ENCODE measurements around the gene A1CF. TPM values are rescaled to one million over a fixed set of nuclear protein-coding genes. Genes with fewer than 3 reads are reported as not detected.

A1CF gene
- total and polyA plus RNA-seq, 2 donors from 2014 or later, result 3.7 to 3.8 TPM

- no peak overlapping the region for H3K9ac ChIP-seq (ENCODE audit: low read length in 3 of 3)
- FAIRE-seq (no peak), DNase-seq (no peak)
- no peak overlapping the region for H3K27ac ChIP-seq (ENCODE audit: low read depth in 2 of 2, low read length in 2 of 2)
- intact Hi-C loops (cut with DNase I), result no loop called here
- no peak for TF ChIP-seq CTCF (IDR thresholded peaks at IDR 0.05; ENCODE audit: borderline replicate concordance, extremely low read depth, insufficient read depth)
- no peaks in the 10 kb centered on the region for H3K9me3 ChIP-seq (ENCODE audit: control insufficient read depth in 2 of 3, insufficient read depth in 1 of 3, low read length in 3 of 3)
- H3K4me3 ChIP-seq (ENCODE audit: low read length in 3 of 3), result no peak overlapping the region
- no peaks in the 10 kb centered on the region for H3K36me3 ChIP-seq (ENCODE audit: control insufficient read depth in 2 of 3, insufficient read depth in 3 of 3, low read length in 3 of 3)
- no peaks in the 10 kb centered on the region for H3K4me1 ChIP-seq (ENCODE audit: control insufficient read depth in 2 of 3, insufficient read depth in 2 of 3, low read depth in 1 of 3, low read length in 3 of 3)
- no peaks in the 10 kb centered on the region for H3K27me3 ChIP-seq (ENCODE audit: control insufficient read depth, insufficient read depth, low read length)
These were observed 10.7 kb downstream of the A1CF start for GRCh38 chr10:50874723-50875122.

- Histone ChIP-seq H3K4me1 (ENCODE audit: control insufficient read depth in 2 of 3, insufficient read depth in 2 of 3, low read depth in 1 of 3, low read length in 3 of 3) (no peaks in the 10 kb centered on the region), H3K9me3 (ENCODE audit: control insufficient read depth in 2 of 3, insufficient read depth in 1 of 3, low read length in 3 of 3) (no peaks in the 10 kb centered on the region), H3K27me3 (ENCODE audit: control insufficient read depth, insufficient read depth, low read length) (no peaks in the 10 kb centered on the region), H3K9ac (ENCODE audit: low read length in 3 of 3) (no peak overlapping the region), H3K36me3 (ENCODE audit: control insufficient read depth in 2 of 3, insufficient read depth in 3 of 3, low read length in 3 of 3) (no peaks in the 10 kb centered on the region), H3K27ac (ENCODE audit: low read depth in 2 of 2, low read length in 2 of 2) (no peak overlapping the region), H3K4me3 (ENCODE audit: low read length in 3 of 3) (no peak overlapping the region)
- no peak for FAIRE-seq
- DNase-seq, result no peak
- intact Hi-C loops (cut with DNase I), result no loop called here
- TF ChIP-seq CTCF (IDR thresholded peaks at IDR 0.05; ENCODE audit: borderline replicate concordance, extremely low read depth, insufficient read depth), result no peak
These were observed 19.1 kb downstream of the A1CF start for GRCh38 chr10:50866317-50866716.

- intact Hi-C loops (cut with DNase I), result no loop called here
- Histone ChIP-seq H3K9ac (ENCODE audit: low read length in 3 of 3) (no peak overlapping the region), H3K36me3 (ENCODE audit: control insufficient read depth in 2 of 3, insufficient read depth in 3 of 3, low read length in 3 of 3) (no peaks in the 10 kb centered on the region), H3K4me1 (ENCODE audit: control insufficient read depth in 2 of 3, insufficient read depth in 2 of 3, low read depth in 1 of 3, low read length in 3 of 3) (no peaks in the 10 kb centered on the region), H3K4me3 (ENCODE audit: low read length in 3 of 3) (no peak overlapping the region), H3K9me3 (ENCODE audit: control insufficient read depth in 2 of 3, insufficient read depth in 1 of 3, low read length in 3 of 3) (no peaks in the 10 kb centered on the region), H3K27me3 (ENCODE audit: control insufficient read depth, insufficient read depth, low read length) (no peaks in the 10 kb centered on the region), H3K27ac (ENCODE audit: low read depth in 2 of 2, low read length in 2 of 2) (no peak overlapping the region)
- DNase-seq (no peak), FAIRE-seq (no peak)
- TF ChIP-seq CTCF (IDR thresholded peaks at IDR 0.05; ENCODE audit: borderline replicate concordance, extremely low read depth, insufficient read depth), result no peak
These were observed 22.7 kb downstream of the A1CF start for GRCh38 chr10:50862719-50863118.

- Histone ChIP-seq H3K27me3 (ENCODE audit: control insufficient read depth, insufficient read depth, low read length) (no peaks in the 10 kb centered on the region), H3K4me3 (ENCODE audit: low read length in 3 of 3) (no peak overlapping the region), H3K27ac (ENCODE audit: low read depth in 2 of 2, low read length in 2 of 2) (no peak overlapping the region), H3K9me3 (ENCODE audit: control insufficient read depth in 2 of 3, insufficient read depth in 1 of 3, low read length in 3 of 3) (no peaks in the 10 kb centered on the region), H3K36me3 (ENCODE audit: control insufficient read depth in 2 of 3, insufficient read depth in 3 of 3, low read length in 3 of 3) (no peaks in the 10 kb centered on the region), H3K4me1 (ENCODE audit: control insufficient read depth in 2 of 3, insufficient read depth in 2 of 3, low read depth in 1 of 3, low read length in 3 of 3) (no peaks in the 10 kb centered on the region), H3K9ac (ENCODE audit: low read length in 3 of 3) (no peak overlapping the region)
- DNase-seq, result no peak
- no peak for FAIRE-seq
- no peak for TF ChIP-seq CTCF (IDR thresholded peaks at IDR 0.05; ENCODE audit: borderline replicate concordance, extremely low read depth, insufficient read depth)
- intact Hi-C loops (cut with DNase I), result no loop called here
These were observed 24.1 kb downstream of the A1CF start for GRCh38 chr10:50861370-50861769.

All from kidney (tissue), 14 donors.